IPS-NIHi11 (cell line): ENCODE measurements around the gene SMIM5.
"Not testable (repeated sequence)": the region's sequence is repeated elsewhere in the genome, so short reads cannot be mapped to it uniquely, and the experiment has no call there.

ENCODE experiments used
- DNase-seq: peaks from one replicate; pipeline ENCODE4 v3.0.0; 2012; ENCODE audit warnings: mixed read lengths, low spot score

SMIM5 gene

GRCh38 chr17:75632863-75633485, at the start of gene SMIM5:
Gene SMIM5 (plus strand): TSS chr17:75633434. CDS start chr17:75640202, 6,768 bp downstream.
- DNase-seq, result peak; percentile 96

DNA sequence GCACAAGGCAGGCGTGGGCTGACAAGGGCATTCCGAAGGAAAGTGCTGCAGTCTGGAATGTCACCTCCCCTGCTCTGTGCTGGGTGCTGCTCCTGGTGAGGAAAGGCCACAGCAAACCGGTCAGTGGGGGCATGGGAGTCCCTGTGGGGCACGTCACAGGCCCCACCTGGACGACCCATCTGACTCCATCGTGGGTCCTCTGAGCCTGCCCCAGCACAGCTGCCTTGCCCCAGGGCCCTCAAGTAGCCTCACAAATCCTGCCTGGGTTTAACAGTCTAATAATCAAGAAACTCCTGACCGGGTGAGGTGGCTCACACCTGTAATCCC, 48.4 kb upstream of the SMIM5 start:
- DNase-seq, result no peak

- peak; percentile 86 for DNase-seq
These were observed 45.3 kb upstream of the SMIM5 start, which contains the start of gene MYO15B for GRCh38 chr17:75587675-75588595. Gene MYO15B (plus strand): TSS chr17:75587800. CDS start chr17:75588058, 258 bp downstream.

GRCh38 chr17:75588596-75589011, 44.6 kb upstream of the SMIM5 start:
- DNase-seq, result no peak

DNA sequence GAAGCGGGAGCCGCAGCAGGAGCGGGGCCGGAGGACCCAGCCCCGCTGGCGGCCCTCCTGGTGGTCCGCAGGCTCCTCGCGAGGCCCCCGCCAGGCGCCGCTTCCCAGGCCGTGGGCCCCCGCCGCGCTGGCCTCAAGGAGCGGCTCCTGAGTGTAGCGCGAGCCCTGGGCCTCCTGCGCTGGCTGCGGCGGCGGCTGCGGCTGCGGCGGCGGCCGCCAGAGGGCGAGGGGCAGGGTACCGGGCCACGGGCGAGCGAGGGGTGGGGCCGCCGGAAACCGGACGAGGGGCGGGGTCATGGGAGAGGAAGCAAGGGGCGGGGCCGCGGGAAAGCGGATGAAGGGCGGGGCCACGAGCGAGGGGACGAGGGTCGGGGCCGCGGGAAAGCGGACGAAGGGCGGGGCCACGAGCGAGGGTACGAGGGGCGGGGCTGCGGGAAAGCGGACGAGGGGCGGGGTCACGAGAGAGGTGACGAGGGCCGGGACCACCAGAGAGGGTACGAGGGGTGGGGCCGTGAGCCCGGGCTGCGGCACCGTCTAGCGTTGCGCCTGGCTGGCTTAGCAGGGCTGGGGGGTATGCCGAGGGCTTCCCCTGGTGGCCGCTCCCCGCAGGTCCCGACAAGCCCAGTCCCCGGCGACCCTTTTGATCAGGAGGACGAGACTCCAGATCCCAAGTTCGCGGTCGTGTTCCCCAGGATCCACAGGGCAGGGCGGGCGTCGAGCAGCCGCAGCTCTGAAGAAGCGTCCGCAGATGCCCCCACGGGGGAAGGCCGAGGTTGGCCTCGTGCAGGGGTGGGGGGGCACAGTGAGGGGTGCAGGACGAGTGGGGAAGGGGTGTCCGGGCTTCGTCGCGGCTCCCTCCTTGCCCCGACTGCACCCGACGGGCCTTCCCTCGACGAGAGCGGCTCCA, 44.0 kb upstream of the SMIM5 start:
- DNase-seq, result peak; percentile 99

GRCh38 chr17:75589919-75590303, 43.3 kb upstream of the SMIM5 start:
- no peak for DNase-seq

- DNase-seq, result no peak
These were observed 42.9 kb upstream of the SMIM5 start for GRCh38 chr17:75590314-75590761.

DNA sequence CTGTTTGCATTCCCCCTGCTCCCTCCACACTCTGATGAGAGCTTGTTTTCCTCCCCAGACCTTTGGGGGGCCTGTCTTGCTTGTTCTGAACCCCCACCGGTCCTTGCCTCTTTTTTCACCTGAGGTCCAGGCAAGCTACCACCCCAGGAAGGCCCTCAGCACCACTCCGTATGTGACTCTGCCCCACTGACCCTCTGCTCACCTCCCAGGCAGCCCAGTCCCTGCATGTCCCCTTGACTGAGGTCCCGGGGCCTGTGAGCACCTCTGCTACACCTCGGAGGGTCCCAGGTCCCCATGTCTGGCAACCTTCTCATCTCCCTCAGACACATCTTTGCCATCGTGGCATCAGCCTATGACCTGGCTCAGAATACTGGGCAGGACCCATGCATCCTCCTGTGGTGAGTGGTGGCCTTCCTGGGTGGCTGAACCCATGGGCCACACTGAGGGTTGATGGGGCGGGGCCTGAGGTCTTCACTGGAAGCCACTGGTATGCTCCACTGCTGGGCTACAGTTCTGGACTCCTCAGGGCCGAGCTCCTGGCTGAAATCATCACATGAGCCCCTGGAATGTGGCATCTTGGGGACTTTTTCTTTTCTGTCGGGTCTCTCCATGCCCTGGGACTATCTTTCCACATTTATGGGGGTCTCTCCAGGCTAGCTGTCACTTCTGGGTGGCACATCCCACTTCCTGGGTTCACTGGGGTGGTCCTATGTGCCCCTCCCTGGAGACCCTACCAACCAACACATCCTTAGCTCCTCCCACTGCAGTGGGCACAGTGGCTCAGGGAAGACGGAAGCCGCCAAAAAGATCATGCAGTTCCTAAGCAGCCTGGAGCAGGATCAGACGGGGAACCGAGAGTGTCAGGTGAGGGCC, 42.1 kb upstream of the SMIM5 start:
- no peak for DNase-seq

DNA sequence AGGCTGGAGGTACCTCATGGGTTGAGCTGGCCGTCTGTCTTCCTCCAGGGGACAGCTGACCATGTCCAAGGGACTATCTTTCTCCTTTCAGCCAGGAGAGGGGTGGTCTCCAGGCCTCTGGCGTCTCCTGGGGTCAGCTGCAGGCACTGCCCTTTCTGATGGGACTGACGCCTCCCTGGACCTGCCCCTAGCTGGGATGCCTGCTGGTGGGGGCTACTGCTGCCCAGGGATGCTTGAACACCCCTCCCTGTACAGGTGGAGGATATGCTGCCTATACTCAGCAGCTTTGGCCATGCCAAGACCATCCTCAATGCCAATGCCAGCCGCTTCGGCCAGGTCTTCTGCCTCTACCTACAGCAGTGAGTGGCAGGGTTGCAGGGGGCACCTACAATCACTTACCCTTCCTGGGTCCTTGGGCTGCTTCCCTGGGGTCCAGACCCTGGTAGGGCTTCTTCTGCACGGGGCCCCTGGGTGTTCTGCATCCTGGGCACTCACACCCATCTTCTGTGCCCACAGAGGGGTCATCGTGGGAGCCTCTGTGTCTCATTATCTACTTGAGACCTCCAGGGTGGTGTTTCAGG, 41.4 kb upstream of the SMIM5 start:
- no peak for DNase-seq

DNA sequence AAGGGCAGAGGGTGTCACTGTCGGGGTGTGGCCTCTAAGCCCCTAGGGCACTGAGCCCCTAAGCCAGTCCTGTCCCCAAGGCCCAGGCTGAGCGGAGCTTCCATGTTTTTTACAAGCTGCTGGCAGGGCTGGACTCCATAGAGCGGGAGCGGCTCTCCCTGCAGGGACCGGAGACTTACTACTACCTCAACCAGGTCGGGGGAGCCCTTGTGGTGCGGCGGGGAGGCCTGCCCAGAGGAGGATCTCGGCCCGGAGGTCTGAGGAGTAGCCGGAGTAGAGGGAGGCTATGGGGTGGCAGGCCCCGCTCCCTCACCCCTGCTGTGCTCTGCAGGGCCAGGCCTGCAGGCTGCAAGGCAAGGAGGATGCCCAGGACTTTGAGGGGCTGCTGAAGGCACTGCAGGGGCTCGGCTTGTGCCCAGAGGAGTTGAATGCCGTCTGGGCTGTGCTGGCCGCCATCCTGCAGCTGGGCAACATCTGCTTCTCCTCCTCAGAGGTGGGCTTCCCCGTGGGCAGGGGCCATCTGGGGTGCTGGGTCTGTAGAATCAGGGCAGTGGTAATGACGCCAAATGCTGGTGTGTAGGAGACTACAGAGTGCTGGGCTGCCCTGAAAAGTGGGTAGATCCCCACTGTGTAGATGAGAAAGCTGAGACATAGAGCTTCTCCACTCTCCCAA, 40.8 kb upstream of the SMIM5 start:
- DNase-seq, result no peak

DNA sequence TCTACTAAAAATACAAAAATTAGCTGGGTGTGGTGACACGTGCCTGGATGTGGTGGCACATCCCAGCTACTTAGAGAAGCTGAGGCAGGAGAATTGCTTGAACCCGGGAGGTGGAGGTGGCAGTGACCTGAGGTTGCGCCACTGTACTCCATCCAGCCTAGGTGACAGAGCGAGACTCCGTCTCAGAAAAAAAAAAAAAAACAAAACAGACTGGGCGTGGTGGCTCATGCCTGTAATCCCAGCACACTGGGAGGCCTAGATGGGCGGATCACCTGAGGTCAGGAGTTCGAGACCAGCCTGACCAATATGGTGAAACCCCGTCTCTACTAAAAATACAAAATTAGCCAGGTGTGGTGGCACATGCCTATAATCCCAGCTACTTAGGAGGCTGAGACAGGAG, 39.8 kb upstream of the SMIM5 start:
- not testable (repeated sequence) for DNase-seq

DNA sequence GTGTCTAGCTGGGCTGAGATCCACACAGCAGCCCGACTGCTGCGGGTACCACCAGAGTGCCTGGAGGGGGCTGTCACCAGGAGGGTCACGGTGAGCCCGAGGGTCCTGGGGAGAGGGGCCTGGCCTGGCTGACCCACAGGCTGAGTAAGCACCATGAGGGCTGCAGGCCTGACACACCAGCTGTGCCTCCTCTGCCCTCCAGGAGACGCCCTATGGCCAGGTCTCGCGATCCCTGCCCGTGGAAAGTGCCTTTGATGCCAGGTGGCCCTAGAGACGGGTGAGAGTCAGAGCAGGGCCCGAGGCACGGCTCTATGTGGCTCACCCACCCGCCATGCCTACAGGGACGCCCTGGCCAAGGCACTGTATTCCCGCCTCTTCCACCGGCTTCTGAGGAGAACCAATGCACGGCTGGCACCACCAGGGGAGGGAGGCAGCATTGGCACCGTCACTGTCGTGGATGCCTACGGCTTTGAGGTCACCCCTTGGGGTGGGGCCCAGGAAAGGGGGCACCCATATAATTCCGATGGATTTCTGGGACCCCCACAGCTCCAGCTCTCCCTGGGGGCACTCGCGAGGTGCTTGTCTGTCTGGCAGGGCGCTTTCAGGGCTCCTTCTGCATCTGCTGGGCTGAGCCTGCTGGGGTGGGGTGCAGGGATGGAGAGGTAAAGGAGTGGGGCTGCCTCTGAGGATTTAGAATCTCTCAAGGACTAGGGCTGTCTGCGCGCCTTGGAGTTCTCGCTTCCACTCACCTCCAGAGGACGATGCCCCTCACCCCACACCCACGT, 38.5 kb upstream of the SMIM5 start:
- DNase-seq, result no peak

- no peak for DNase-seq
These were observed 37.8 kb upstream of the SMIM5 start for GRCh38 chr17:75595284-75595919.

DNA sequence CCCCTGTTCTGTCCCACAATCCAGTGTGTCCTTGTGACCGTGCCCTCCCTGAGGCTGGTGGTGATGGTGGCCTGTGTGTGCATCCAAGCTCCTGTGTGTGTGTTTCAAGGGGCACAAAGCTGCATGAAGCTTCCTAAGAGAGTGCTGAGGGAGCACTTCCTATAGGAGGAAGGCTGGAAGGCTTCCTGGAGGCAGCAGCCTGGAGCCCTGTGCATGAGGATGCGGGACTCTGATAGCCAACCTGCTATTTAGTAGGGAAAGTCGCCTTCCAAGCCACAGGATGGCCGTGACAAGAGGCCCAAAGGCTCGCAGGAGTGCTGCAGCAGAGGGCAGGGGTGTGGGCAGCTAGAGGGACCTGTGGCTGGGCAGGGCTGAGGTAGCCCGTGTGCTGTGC, 37.3 kb upstream of the SMIM5 start:
- no peak for DNase-seq

GRCh38 chr17:75596320-75597087, 36.7 kb upstream of the SMIM5 start:
- DNase-seq, result no peak

GRCh38 chr17:75601057-75601987, 31.9 kb upstream of the SMIM5 start:
- peak; percentile 90 for DNase-seq

DNA sequence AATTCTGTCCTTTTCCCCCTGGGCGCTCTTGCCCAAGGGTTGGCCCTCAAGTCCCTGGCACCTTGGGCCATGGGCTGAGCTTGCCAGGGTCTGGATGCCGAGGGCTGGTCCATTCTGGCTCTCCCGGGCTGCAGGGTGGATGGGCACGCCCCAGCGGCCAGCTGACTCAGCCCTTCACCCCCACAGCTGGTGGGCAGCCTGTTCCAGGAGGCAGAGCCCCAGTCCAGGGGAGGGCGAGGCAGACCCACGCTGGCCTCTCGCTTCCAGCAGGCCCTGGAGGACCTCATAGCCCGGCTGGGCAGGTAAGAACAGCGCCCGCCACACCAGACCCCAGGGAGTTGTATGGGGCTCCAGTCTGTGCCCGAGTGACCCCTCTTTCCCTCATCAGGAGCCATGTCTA, 30.6 kb upstream of the SMIM5 start:
- no peak for DNase-seq
